GM18508 (cell line): ENCODE measurements around the gene MAT2B.
"Not testable (repeated sequence)": the region's sequence is repeated elsewhere in the genome, so short reads cannot be mapped to it uniquely, and the experiment has no call there.

ENCODE experiments used
- ATAC-seq: cut with Tn5 transposase; IDR thresholded peaks from one replicate; pipeline ENCODE4 v1.9.1; 2021; ENCODE audit warnings: moderate number of reproducible peaks; ENCODE audit not compliant: insufficient read depth, unreplicated experiment

MAT2B gene

GRCh38 chr5:163503106-163504078 is 2.0 kb upstream of the MAT2B start:
- no peak for ATAC-seq

- no peak for ATAC-seq
These were observed 1.1 kb upstream of the MAT2B start for GRCh38 chr5:163504079-163504931.

GRCh38 chr5:163505049-163505367 is 411 bp upstream of the MAT2B start:
- no peak for ATAC-seq

- peak; percentile 20 for ATAC-seq
These were observed 657 bp downstream of the MAT2B start for GRCh38 chr5:163506095-163506457.

GRCh38 chr5:163506726-163507125 is 1.3 kb downstream of the MAT2B start:
- ATAC-seq = no peak

GRCh38 chr5:163508753-163509152 is 3.3 kb downstream of the MAT2B start:
- ATAC-seq = no peak

- no peak for ATAC-seq
These were observed 4.0 kb downstream of the MAT2B start for GRCh38 chr5:163509291-163509951.

GRCh38 chr5:163512526-163512925 is 7.1 kb downstream of the MAT2B start:
- ATAC-seq = no peak

- no peak for ATAC-seq
These were observed 19.7 kb downstream of the MAT2B start for GRCh38 chr5:163525096-163525495.

- ATAC-seq = no peak
These were observed 24.3 kb downstream of the MAT2B start for GRCh38 chr5:163529698-163530097.

- ATAC-seq = no peak
These were observed 25.9 kb downstream of the MAT2B start for GRCh38 chr5:163531272-163531671.

GRCh38 chr5:163532171-163533084 is 27.0 kb downstream of the MAT2B start:
- no peak for ATAC-seq

GRCh38 chr5:163533223-163533622 is 27.8 kb downstream of the MAT2B start:
- ATAC-seq = no peak

GRCh38 chr5:163534492-163535094 is 29.2 kb downstream of the MAT2B start:
- no peak for ATAC-seq

- no peak for ATAC-seq
These were observed 29.9 kb downstream of the MAT2B start for GRCh38 chr5:163535290-163535689.

GRCh38 chr5:163536442-163536841 is 31.0 kb downstream of the MAT2B start:
- ATAC-seq = not testable (repeated sequence)

GRCh38 chr5:163540696-163541095 is 35.3 kb downstream of the MAT2B start:
- no peak for ATAC-seq

GRCh38 chr5:163542771-163543170 is 37.4 kb downstream of the MAT2B start:
- no peak for ATAC-seq

- no peak for ATAC-seq
These were observed 38.6 kb downstream of the MAT2B start for GRCh38 chr5:163544041-163544440.
